HepG2 (cell line): Measurements from ENCODE around the gene RBM23. TPM values are rescaled to one million over a fixed set of nuclear protein-coding genes. Genes with fewer than 3 reads are reported as not detected.

Experiments
- ARNT2 ChIP-seq: sonication (generic); formaldehyde crosslinking; IDR thresholded peaks from 2 replicates; pipeline ENCODE4 v1.8.0; 2022; ENCODE audit warnings: mild to moderate bottlenecking, low read depth, missing genetic modification reagents, moderate library complexity
- BATF2 ChIP-seq: sonication (generic); formaldehyde crosslinking; IDR thresholded peaks from 2 replicates; pipeline ENCODE4 v1.8.0; 2022; ENCODE audit warnings: mild to moderate bottlenecking, missing genetic modification reagents, moderate library complexity
- DZIP1 ChIP-seq: sonication (generic); formaldehyde crosslinking; IDR thresholded peaks from 2 replicates; pipeline ENCODE4 v1.5.0; 2020; ENCODE audit warnings: mild to moderate bottlenecking, missing genetic modification reagents
- HMG20B ChIP-seq: conservative IDR thresholded peaks from 2 replicates; pipeline ENCODE4 v1.6.1; 2016; ENCODE audit warnings: missing genetic modification reagents, missing compliant biosample characterization
- PCBP1 ChIP-seq: fragments of 200-400 bp; formaldehyde crosslinking; IDR thresholded peaks from 2 replicates; pipeline ENCODE4 v1.6.1; 2017; ENCODE audit warnings: mild to moderate bottlenecking, low read depth, low read length, borderline replicate concordance
- SMAD1 ChIP-seq: sonication (generic); formaldehyde crosslinking; IDR thresholded peaks from 2 replicates; pipeline ENCODE4 v1.4.0; 2020; ENCODE audit warnings: missing genetic modification reagents, low read depth, mild to moderate bottlenecking, borderline replicate concordance
- SUZ12 ChIP-seq: fragments of 150-350 bp; IDR thresholded peaks from 2 replicates; pipeline ENCODE4 v1.6.1; 2014; ENCODE audit warnings: low read depth, low read length
- TAF15 ChIP-seq: fragments of 200-400 bp; formaldehyde crosslinking; IDR thresholded peaks from one replicate; pipeline ENCODE4 v1.6.1; 2018; ENCODE audit warnings: mild to moderate bottlenecking, low read depth, low read length; ENCODE audit not compliant: poor library complexity, severe bottlenecking
- TEAD2 ChIP-seq: sonication (generic); formaldehyde crosslinking; IDR thresholded peaks from 2 replicates; pipeline ENCODE4 v1.9.0; 2021; ENCODE audit warnings: missing genetic modification reagents
- THAP7 ChIP-seq: sonication (generic); formaldehyde crosslinking; IDR thresholded peaks from 2 replicates; pipeline ENCODE4 v1.8.1; 2023; ENCODE audit warnings: mild to moderate bottlenecking, missing genetic modification reagents
- ZBTB25 ChIP-seq: IDR thresholded peaks from 2 replicates; pipeline ENCODE4 v1.6.1; 2018; ENCODE audit warnings: missing genetic modification reagents
- ZKSCAN1 ChIP-seq: fragments of 150-350 bp; IDR thresholded peaks from 2 replicates; pipeline ENCODE4 v1.6.1; 2014; ENCODE audit warnings: low read length
- ZMYM4 ChIP-seq: sonication (generic); formaldehyde crosslinking; IDR thresholded peaks from 2 replicates; pipeline ENCODE4 v1.8.1; 2023; ENCODE audit warnings: mild to moderate bottlenecking, missing genetic modification reagents
- ZNF124 ChIP-seq: sonication (generic); formaldehyde crosslinking; IDR thresholded peaks from 2 replicates; pipeline ENCODE4 v1.4.0; 2020; ENCODE audit warnings: missing genetic modification reagents
- ZNF207 ChIP-seq: fragments of 450-650 bp; IDR thresholded peaks from 2 replicates; pipeline ENCODE4 v1.6.1; 2016; ENCODE audit warnings: antibody characterized with exemption, borderline replicate concordance
- ZNF230 ChIP-seq: sonication (generic); formaldehyde crosslinking; IDR thresholded peaks from 2 replicates; pipeline ENCODE4 v1.4.0; 2020; ENCODE audit warnings: mild to moderate bottlenecking, missing genetic modification reagents
- ZNF280B ChIP-seq: sonication (generic); formaldehyde crosslinking; IDR thresholded peaks from 2 replicates; pipeline ENCODE4 v1.5.0; 2020; ENCODE audit warnings: missing genetic modification reagents, mild to moderate bottlenecking, borderline replicate concordance
- ZNF766 ChIP-seq: sonication (generic); formaldehyde crosslinking; IDR thresholded peaks from 2 replicates; pipeline ENCODE4 v1.5.0; 2020; ENCODE audit warnings: missing genetic modification reagents, borderline replicate concordance
- ZSCAN5A ChIP-seq: sonication (generic); formaldehyde crosslinking; IDR thresholded peaks from 2 replicates; pipeline ENCODE4 v1.8.0; 2022; ENCODE audit warnings: mild to moderate bottlenecking, missing genetic modification reagents, borderline replicate concordance
- polyA plus RNA-seq, 8 experiments: library from polyadenylated mRNA; depleted of rRNA in 3 of 8; stranded (reverse) in 7 of 8; unstranded in 1 of 8; fragments of >200 nt; fragmentation: Illumina TruSeq in 4 of 8; extraction: Trizol in 4 of 8; gene quantifications; 2 replicates each; pipeline versions ENCODE4 v1.2.1 to v1.2.3, GENCODE V29; 2011 to 2016; ENCODE audit warnings: low read depth in 4 of 8, missing spikeins in 1 of 8, mixed read lengths in 1 of 8; ENCODE audit not compliant: insufficient read depth in 1 of 8
- total RNA-seq, 5 experiments: library from RNA; depleted of rRNA; stranded (reverse); fragments of >200 nt; fragmentation: Illumina TruSeq; extraction: Trizol; gene quantifications; 2 replicates each; pipeline ENCODE4 v1.2.3, GENCODE V29; 2016; ENCODE audit warnings: low read depth in 1 of 5

RBM23 gene
- total and polyA plus RNA-seq, 2 of the 13 experiments (the other 11 are each of a cell fraction or from before 2014, with no cell fraction given): 1.5 to 2.1 TPM

GRCh38 chr14:22871224-22872032, 47.5 kb downstream of the RBM23 start, which contains the start of gene LRP10 (continued):
- TF ChIP-seq ZKSCAN1: no peak
- peak; percentile 61 for TF ChIP-seq HMG20B
- TF ChIP-seq ZNF230 (CRISPR knock-in tag): peak; percentile 93
- peak; percentile 69; the same call in 1 of the 2 replicates for TF ChIP-seq TEAD2 (CRISPR knock-in tag)
- peak; percentile 98 for TF ChIP-seq TAF15
- no peak for TF ChIP-seq SUZ12
- peak; percentile 74; the same call in 1 of the 2 replicates for TF ChIP-seq PCBP1
- TF ChIP-seq DZIP1 (CRISPR knock-in tag): no peak; the same call in 1 of the 2 replicates
- no peak for TF ChIP-seq ZNF207
- TF ChIP-seq THAP7 (CRISPR knock-in tag): peak; percentile 91
- peak; percentile 85 for TF ChIP-seq ZMYM4 (CRISPR knock-in tag)
- TF ChIP-seq ZSCAN5A (CRISPR knock-in tag): no peak; the same call in 1 of the 2 replicates
- TF ChIP-seq ZNF124 (CRISPR knock-in tag): peak; percentile 81
- TF ChIP-seq ZNF766: peak; percentile 90
- no peak for TF ChIP-seq BATF2 (CRISPR knock-in tag)
- TF ChIP-seq ZNF280B: no peak; the same call in none of the 2 replicates
- TF ChIP-seq SMAD1 (CRISPR knock-in tag): peak; percentile 68; the same call in 1 of the 2 replicates
- peak; percentile 66; the same call in 1 of the 2 replicates for TF ChIP-seq ZBTB25 (CRISPR knock-in tag)
- TF ChIP-seq ARNT2 (CRISPR knock-in tag): peak; percentile 92
